NAMALWA (cell line): Measurements from ENCODE around the gene TYROBP.
"Not testable (repeated sequence)": the region's sequence is repeated elsewhere in the genome, so short reads cannot be mapped to it uniquely, and the experiment has no call there.

ENCODE experiments used
- DNase-seq: peaks from one replicate; pipeline ENCODE4 v3.0.0-alpha.2; 2015; ENCODE audit warnings: low spot score

TYROBP gene

DNA sequence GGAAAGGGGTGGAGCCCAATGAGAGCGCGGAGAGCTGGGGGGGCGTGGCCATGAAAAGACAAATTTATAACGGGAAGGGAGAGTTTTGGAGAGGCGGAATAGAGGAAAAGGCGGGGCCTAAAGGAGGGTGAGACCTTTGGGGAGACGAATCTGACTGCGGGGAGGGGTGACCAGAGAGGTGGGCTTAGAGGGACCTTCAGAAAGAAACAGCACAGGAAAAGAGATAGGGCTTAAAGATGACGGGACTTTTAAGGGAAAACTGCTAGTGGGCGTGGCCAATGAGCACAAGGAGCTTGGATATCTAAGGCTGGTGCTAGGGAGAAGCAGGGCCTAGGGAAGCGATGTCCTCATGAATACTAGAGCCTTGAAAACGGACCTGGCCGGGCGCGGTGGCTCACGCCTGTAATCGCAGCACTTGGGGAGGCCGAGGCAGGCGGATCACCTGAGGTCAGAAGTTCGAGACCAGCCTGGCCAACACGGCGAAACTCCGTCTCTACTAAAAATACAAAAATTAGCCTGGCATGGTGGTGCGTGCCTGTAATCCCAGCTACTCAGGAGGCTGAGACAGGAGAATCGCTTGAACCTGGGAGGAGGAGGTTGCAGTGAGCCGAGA, 37.9 kb downstream of the TYROBP start:
- not testable (repeated sequence) for DNase-seq

DNA sequence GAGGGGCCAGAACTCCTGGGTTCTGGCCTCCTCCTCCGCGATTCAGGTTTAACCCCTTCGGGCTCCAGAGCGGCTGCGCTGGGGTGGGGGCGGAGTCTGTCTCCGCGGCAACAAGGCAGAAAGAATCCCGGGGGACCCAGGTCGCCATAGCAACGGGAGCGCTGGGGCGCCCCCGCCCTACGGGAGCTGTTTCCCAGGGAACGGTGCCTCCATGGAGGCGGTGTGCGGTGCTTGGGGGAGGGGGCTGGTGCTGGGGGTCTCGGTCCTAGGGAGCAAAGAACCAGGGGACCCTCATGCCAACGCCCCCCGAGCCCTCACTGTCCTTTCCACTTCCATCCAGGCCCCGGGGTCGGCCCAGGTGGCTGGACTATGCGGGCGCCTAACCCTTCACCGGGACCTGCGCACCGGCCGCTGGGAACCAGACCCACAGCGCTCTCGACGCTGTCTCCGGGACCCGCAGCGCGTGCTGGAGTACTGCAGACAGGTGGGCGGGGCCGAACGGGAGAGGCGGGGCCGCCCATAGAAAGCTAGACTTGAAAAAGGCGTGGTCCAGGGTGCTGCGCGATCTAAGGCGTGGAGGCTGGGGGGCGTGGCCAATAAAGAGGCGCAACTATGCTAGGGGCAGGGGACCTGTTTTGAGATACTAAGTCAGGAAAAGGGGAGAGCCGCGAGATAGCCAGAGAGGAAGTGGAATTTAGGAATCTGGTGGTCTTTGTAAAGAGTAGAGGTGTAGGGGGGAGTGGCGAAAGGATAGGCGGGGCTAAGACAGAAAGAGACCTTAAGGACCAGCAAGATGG, 38.6 kb downstream of the TYROBP start:
- peak; percentile 91 for DNase-seq

DNA sequence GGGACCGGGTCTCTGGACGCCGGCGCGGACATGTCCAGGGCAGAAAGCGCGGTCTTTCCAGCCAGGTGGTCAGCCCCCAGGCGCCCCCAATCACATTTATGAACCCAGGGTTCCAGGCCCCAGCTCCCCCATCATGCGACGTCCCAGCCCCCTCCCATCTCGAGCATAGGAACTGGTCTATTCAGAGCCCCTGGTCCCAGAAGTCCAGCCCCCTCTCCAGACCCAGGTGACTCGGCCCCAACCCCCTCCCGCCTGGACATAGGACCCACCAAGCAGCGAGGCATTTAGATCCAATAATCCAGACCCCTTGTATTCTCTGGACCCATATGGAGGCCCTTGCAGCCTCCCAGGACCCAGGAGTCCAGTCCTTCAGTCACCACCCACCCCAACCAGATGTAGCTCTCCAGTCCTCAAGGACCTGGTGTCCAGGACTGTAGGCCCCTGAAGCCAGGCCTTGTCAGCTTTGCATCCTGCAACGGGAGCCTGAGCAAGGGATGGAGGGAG, 39.2 kb downstream of the TYROBP start:
- DNase-seq: no peak

DNA sequence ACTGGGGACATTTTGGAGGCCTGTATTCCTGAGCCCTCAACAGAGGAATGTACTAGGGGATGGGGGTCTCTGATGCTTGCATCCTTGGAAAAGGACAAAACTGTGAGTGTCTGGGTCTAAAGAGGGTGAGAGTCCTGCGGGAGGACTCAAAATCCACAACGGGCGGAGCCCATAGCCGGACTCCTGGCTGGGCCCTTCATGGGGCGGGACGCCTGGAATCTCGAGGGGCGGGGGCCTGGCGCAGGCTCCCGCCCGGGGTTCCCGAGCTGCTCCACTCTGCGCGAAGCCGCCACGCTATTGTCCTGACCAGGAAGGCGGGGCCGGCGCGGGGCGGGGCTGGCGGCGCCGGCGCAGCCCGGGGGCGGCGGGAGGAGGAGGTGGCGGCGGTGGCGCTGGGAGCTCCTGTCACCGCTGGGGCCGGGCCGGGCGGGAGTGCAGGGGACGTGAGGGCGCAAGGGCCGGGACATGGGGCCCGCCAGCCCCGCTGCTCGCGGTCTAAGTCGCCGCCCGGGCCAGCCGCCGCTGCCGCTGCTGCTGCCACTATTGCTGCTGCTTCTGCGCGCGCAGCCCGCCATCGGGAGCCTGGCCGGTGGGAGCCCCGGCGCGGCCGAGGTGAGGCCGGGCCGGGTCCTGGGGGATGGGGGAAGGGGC, 39.8 kb downstream of the TYROBP start, which contains the start of gene APLP1:
APLP1 (plus strand) TSS at position 403 of the 651 bp plus-strand sequence; CDS start at position 466, 63 bp downstream.
- DNase-seq: no peak

DNA sequence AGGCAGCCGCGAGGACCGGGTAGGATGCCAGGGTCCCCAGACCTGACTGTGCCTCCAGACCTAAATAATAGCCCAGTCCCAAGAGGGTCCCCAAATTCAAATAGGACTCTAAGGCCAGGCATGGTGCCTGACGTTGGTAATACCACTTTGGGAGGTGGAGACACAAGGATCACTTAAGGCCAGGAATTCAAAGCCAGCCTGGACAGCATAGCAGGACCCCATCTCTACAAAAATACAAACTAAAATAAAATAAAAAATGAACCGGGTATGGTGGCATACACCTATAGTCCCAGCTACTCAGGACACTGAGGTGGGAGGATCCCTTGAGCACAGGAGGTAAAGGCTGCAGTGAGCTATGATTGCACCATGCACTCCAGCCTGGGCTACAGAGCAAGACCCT, 45.1 kb downstream of the TYROBP start:
- no peak for DNase-seq

DNA sequence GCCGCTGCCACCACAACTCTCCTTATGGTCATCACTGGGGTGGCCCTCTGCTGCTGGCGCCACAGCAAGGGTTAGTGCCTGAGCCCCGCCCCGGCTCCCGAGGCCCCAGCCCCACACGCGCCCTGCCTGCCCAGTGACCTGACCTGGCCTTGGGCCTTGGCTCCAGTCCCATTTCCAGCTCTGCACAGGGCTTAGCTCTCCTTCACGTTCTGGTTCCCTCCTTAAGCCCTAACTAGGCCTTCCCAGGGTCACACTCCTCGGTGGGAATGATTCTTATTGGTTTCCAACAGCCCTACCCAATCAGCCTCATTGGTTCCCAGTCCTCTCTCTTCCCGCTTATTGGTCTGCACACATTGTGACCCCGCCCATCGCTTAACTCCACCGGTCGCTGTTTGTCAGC, 45.6 kb downstream of the TYROBP start:
- DNase-seq: no peak

DNA sequence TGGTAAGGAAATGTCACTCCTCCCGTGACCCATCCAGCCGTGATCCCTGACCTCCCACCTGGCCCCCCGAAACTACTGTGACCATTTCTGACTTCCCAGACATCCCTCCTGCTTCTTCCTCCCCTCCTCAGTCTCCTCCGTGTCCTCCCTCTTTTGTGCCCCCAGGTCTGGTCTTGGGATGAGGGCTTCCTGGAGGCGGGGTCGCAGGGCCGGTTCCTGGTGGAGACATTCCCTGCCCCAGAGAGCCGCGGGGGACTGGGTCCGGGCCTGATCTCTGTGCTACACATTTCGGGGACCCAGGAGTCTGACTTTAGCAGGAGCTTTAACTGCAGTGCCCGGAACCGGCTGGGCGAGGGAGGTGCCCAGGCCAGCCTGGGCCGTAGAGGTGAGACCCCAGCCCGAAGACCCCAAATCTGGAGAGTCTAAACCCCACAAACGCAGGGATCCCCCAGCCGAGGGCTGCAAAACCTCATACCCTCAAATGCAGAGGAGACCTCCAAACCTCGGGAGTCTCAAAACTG, 46.4 kb downstream of the TYROBP start:
- DNase-seq: no peak

DNA sequence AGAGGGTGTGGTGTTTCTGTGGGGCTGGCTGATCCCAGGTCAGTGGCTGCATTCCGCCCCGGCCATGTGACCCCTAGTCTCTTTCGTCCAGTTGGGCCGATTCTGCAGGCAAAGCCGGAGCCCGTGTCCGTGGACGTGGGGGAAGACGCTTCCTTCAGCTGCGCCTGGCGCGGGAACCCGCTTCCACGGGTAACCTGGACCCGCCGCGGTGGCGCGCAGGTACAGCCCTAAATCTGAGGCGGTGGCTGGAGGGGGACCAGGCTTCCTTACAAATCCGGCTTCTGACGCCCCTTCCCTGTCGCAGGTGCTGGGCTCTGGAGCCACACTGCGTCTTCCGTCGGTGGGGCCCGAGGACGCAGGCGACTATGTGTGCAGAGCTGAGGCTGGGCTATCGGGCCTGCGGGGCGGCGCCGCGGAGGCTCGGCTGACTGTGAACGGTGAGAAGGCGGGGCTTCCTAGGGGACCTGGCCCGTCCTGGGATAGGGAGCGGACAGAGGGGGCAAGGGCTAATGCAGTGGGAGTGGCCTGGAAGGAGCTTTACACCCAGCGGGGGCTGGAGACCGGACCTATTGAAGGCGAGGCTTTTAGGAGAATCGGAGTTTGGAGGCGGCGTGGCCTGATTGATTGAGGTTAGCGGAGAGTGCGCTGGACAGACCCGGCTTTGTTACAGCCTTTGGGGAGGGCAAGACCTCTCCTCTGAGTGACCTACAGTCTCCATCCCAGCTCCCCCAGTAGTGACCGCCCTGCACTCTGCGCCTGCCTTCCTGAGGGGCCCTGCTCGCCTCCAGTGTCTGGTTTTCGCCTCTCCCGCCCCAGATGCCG, 47.1 kb downstream of the TYROBP start:
- DNase-seq: no peak

DNA sequence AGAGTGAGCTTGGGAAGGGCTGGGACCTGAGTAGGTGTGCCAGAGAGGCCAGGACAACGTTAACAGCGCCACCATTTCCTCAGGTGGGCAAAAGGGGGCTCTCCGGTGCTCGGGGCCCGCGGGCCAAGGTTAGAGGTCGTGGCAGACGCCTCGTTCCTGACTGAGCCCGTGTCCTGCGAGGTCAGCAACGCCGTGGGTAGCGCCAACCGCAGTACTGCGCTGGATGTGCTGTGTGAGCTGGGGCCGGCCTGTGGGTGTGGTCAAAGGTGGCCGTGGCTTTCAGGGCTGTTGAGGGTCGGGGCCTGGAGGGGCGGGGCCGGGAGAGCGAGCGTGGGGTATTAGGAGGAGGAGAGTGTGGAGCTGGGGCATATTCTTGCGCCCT, 47.7 kb downstream of the TYROBP start:
- no peak for DNase-seq

DNA sequence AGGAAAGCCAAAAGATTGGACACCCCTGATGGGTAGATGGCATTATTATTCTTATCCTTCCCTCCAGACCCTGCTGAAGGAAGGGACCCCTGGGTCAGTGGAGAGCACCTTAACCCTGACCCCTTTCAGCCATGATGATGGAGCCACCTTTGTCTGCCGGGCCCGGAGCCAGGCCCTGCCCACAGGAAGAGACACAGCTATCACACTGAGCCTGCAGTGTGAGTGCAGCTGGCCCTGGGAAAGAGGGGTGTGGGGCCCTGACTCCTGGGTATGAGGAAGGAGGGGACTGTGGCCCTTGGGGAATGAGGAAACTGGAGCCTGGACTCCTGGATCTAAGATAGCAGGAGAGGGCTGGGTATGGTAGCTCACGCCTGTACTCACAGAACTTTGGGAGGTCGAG, 48.7 kb downstream of the TYROBP start:
- DNase-seq: no peak

DNA sequence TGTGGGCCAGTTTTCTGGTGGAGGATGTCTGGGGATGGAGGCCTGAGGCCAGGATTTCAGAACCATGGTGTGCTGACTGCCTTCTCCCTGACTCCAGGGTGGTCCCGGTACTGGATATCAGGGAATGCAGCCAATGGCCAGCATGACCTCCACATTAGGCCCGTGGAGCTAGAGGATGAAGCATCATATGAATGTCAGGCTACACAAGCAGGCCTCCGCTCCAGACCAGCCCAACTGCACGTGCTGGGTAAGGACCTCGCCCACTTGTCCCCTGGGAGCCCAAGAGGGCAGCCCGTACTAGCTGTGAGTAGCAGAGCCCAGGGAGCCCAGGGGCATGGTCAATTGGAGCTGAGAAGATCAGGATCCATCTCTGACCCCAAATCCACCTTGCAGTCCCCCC, 49.8 kb downstream of the TYROBP start:
- no peak for DNase-seq

DNA sequence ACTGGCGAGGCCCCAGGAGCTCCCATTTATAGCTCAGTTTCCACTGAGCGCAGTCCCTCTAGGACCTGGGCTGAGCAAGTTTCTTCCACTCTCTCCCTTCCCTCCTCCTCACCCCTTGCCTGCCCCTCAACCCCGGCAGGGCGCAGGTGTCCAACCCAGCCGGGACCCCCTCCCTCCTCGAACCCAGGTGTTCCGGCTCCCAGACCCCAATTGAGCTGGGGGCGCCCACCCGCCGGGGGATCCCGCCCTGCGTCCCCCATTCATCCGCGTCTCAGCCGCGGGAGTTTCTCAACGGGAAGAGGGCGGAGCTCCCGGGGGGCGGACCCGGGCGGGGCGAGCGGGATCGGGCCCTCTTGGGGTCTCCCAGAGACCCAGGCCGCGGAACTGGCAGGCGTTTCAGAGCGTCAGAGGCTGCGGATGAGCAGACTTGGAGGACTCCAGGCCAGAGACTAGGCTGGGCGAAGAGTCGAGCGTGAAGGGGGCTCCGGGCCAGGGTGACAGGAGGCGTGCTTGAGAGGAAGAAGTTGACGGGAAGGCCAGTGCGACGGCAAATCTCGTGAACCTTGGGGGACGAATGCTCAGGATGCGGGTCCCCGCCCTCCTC, 51.4 kb downstream of the TYROBP start, which contains the start of gene KIRREL2:
KIRREL2 (plus strand) TSS at position 366 of the 604 bp plus-strand sequence; CDS start at position 575, 209 bp downstream.
- DNase-seq: peak; percentile 56
